ENCODE results near the gene EEIG1. TPM values are rescaled to one million over a fixed set of nuclear protein-coding genes. Genes with fewer than 3 reads are reported as not detected.

Gene EEIG1
- total and polyA plus RNA-seq, 2 experiments from 2014 or later = 11.2 to 22.4 TPM

- Mint-ChIP-seq H3K4me1 (peaks cover 19% of the 10 kb centered on the region), H3K9me3 (peaks cover 8% of the 10 kb centered on the region), H3K36me3 (ENCODE audit: low read depth) (peaks cover 8% of the 10 kb centered on the region; the same call in 2 of the 3 replicates), H3K4me3 (no peak overlapping the region; the same call in 2 of the 3 replicates), H3K27ac (no peak overlapping the region), H3K27me3 (ENCODE audit: insufficient read depth, low read depth, poor library complexity) (peaks cover 8% of the 10 kb centered on the region)
- Histone ChIP-seq H3K4me3 (no peak overlapping the region), H3K9me2 (ENCODE audit: insufficient read depth) (no peaks in the 10 kb centered on the region), H3F3A (replicated peaks; ENCODE audit: low read depth) (no peaks in the 10 kb centered on the region), H3K4me1 (ENCODE audit: insufficient read depth) (peaks cover 10% of the 10 kb centered on the region), H2AFZ (0 out of 2 replicates have a peak overlapping the region, but pooled peaks have one; percentile 76), H3K4me2 (no peak overlapping the region), H3K79me2 (replicated peaks; ENCODE audit: insufficient read depth) (no peaks in the 10 kb centered on the region), H4K20me1 (replicated peaks; ENCODE audit: insufficient read depth) (no peaks in the 10 kb centered on the region), H3K27ac (ENCODE audit: low read depth) (no peak overlapping the region), H3K27me3 (ENCODE audit: insufficient read depth) (no peaks in the 10 kb centered on the region), H3K36me3 (ENCODE audit: insufficient read depth) (no peaks in the 10 kb centered on the region)
- DNase-seq (ENCODE audit: low spot score) (no peak), ATAC-seq (no peak)
- TF ChIP-seq ETS1 (IDR thresholded peaks at IDR 0.05) (no peak), STAT1 (IDR thresholded peaks at IDR 0.05; ENCODE audit: unreplicated experiment) (no peak), CTCF (conservative IDR thresholded peaks at IDR 0.05; ENCODE audit: low read depth in 2 of 2) (no peak), POLR2AphosphoS5 (IDR thresholded peaks at IDR 0.05; ENCODE audit: low read depth) (no peak), REST (IDR thresholded peaks at IDR 0.05; ENCODE audit: unreplicated experiment) (no peak), EZH2 (IDR thresholded peaks at IDR 0.05; ENCODE audit: low read depth, unreplicated experiment) (no peak), ZNF331 (CRISPR knock-in tag; IDR thresholded peaks at IDR 0.05; ENCODE audit: low read depth) (no peak), JUNB (IDR thresholded peaks at IDR 0.05; ENCODE audit: unreplicated experiment) (no peak), EZH2phosphoT487 (IDR thresholded peaks at IDR 0.05; ENCODE audit: unreplicated experiment) (no peak), CREB1 (CRISPR knock-in tag; IDR thresholded peaks at IDR 0.05; ENCODE audit: low read depth) (no peak), NANOG (IDR thresholded peaks at IDR 0.05; ENCODE audit: borderline replicate concordance) (no peak), ZNF114 (CRISPR knock-in tag; IDR thresholded peaks at IDR 0.05) (no peak)
- TF ChIP-seq, protein P1, sequence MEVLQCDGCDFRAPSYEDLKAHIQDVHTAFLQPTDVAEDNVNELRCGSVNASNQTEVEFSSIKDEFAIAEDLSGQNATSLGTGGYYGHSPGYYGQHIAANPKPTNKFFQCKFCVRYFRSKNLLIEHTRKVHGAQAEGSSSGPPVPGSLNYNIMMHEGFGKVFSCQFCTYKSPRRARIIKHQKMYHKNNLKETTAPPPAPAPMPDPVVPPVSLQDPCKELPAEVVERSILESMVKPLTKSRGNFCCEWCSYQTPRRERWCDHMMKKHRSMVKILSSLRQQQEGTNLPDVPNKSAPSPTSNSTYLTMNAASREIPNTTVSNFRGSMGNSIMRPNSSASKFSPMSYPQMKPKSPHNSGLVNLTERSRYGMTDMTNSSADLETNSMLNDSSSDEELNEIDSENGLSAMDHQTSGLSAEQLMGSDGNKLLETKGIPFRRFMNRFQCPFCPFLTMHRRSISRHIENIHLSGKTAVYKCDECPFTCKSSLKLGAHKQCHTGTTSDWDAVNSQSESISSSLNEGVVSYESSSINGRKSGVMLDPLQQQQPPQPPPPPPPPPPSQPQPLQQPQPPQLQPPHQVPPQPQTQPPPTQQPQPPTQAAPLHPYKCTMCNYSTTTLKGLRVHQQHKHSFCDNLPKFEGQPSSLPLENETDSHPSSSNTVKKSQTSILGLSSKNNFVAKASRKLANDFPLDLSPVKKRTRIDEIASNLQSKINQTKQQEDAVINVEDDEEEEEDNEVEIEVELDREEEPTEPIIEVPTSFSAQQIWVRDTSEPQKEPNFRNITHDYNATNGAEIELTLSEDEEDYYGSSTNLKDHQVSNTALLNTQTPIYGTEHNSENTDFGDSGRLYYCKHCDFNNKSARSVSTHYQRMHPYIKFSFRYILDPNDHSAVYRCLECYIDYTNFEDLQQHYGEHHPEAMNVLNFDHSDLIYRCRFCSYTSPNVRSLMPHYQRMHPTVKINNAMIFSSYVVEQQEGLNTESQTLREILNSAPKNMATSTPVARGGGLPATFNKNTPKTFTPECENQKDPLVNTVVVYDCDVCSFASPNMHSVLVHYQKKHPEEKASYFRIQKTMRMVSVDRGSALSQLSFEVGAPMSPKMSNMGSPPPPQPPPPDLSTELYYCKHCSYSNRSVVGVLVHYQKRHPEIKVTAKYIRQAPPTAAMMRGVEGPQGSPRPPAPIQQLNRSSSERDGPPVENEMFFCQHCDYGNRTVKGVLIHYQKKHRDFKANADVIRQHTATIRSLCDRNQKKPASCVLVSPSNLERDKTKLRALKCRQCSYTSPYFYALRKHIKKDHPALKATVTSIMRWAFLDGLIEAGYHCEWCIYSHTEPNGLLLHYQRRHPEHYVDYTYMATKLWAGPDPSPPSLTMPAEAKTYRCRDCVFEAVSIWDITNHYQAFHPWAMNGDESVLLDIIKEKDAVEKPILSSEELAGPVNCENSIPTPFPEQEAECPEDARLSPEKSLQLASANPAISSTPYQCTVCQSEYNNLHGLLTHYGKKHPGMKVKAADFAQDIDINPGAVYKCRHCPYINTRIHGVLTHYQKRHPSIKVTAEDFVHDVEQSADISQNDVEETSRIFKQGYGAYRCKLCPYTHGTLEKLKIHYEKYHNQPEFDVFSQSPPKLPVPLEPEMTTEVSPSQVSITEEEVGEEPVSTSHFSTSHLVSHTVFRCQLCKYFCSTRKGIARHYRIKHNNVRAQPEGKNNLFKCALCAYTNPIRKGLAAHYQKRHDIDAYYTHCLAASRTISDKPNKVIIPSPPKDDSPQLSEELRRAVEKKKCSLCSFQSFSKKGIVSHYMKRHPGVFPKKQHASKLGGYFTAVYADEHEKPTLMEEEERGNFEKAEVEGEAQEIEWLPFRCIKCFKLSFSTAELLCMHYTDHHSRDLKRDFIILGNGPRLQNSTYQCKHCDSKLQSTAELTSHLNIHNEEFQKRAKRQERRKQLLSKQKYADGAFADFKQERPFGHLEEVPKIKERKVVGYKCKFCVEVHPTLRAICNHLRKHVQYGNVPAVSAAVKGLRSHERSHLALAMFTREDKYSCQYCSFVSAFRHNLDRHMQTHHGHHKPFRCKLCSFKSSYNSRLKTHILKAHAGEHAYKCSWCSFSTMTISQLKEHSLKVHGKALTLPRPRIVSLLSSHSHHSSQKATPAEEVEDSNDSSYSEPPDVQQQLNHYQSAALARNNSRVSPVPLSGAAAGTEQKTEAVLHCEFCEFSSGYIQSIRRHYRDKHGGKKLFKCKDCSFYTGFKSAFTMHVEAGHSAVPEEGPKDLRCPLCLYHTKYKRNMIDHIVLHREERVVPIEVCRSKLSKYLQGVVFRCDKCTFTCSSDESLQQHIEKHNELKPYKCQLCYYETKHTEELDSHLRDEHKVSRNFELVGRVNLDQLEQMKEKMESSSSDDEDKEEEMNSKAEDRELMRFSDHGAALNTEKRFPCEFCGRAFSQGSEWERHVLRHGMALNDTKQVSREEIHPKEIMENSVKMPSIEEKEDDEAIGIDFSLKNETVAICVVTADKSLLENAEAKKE (CRISPR knock-in tag; IDR thresholded peaks at IDR 0.05) = no peak
Observed at GRCh38 chr9:128008171-128008570, 27.4 kb upstream of the EEIG1 start.
